GM19397 (cell line): ENCODE data around the gene LIPT2.

ENCODE experiments used
- ATAC-seq: cut with Tn5 transposase; IDR thresholded peaks from one replicate; pipeline ENCODE4 v1.9.1; 2021; ENCODE audit warnings: mild to moderate bottlenecking, moderate library complexity; ENCODE audit not compliant: unreplicated experiment

LIPT2 gene

DNA sequence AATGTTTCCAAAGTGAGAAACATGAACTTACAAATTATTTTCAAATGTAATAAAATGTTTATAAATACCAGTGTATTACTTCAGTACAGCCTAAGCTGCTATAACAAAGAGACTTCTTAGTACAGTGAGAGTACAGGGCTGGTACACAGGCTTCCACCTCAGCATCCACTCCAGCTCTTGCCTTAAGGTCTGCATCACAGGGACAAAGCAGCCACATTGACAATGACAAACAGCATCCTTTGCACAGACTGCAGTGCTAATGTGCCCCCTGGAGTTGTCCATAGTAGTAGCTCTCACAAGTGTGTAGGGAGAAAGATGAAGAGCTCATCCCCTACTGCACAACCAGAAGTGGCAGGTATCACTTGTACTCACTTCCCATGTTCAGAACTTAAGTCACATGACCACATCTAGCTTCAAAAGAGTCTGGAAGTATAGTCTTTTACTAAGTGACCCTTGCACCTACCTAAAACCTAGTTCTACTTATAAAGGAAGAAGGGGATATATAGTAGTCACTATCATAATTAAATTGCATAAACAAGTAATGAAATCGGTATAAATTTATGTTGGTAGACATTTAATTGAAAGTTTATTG, 10.7 kb upstream of the LIPT2 start:
- no peak for ATAC-seq

DNA sequence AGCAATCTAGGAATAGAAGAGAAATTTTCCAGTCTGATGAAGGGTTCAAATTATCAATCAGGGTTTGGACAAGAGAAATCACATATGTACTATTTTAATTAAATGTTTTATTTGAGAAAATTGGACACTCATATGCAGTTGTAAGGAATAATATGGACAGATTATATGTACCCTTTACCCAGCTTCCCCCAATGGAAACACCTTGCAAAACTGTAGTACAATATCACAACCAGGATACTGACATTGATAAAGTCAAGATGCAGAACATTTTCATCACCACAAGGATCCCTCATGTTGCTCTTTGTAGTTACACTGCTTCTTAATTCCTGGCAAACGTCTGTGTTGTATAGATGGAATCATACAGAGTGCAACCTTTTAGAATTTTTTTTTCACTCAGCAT, 1.4 kb upstream of the LIPT2 start:
- no peak for ATAC-seq

DNA sequence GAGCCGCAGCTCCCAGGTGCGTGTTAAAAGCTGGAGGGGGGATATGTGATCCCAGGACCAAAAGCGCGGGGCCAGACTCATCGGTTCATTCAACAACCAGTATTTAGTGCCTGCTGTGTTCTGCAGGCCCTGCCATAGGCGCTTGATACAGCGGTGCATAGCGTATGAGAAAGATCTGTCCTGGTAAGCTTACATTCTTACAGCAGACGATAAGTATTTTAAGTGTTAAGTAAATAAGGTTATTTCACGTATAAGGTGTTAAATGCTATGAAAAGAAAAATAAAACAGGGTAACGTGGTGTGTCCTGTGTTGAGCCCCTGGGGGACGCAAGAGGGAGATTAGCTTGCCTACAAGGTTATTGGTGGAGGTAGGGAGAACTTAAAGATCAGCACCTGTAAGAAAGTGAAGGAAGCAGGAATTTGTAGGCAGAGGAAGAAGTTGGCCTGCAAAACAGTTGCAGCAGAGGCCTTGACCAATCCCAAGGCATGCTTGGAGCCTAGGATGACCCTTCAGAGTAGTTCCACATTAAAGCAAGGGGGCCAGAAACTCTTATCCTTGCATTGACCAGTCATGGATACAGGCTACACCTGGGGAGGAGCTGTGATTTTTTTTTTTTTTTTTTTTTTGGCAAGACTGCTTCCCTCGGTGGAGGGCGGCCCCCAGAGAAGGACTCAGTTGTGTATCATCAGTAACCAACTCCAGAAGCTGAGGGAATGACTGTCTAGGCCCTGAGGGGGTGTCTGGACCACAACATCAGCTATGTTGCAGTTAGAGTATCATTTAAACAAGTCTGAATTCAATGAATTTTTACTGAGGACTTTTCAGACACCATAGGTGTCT, 487 bp upstream of the LIPT2 start:
- no peak for ATAC-seq

DNA sequence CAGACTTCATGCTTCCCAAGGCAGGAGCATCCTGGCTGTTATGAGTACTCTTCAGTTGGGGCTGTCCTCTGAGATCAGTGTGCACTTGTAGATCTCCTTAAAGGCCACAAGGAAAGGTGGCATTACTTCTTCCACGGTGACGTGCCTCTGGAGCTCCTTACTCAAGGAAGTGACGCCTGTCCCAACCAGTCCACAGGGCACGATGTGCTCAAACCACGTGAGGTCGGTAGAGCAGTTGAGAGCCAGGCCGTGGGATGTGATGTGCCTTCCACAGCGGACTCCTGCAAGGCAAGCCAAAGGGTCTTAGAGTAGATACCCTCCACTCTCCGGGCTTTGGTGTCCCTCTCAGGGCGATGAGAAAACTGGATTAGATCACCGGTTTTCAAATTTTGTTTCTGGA, 1.4 kb downstream of the LIPT2 start:
- ATAC-seq, result no peak

DNA sequence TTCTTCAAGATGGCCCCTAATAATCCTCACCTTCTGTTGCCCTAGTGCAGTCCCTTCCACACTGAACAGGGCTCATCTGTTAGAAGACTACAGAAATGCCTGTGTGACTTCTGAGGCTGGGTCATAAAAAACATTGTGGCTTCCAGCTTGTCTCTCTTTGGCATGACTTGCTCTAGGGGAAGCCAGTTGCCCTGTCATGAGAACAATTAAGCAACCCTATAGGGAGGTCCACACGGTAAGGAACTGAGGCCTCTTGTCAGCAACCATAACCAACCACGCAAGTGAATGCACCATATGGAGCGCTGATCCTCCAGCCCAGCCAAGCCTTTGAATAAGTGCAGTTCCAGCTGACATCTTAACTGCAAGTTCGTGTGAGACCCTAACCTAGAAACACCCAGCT, 2.6 kb downstream of the LIPT2 start:
- no peak for ATAC-seq

GRCh38 chr11:74487875-74488274, 5.6 kb downstream of the LIPT2 start:
- ATAC-seq, result no peak

DNA sequence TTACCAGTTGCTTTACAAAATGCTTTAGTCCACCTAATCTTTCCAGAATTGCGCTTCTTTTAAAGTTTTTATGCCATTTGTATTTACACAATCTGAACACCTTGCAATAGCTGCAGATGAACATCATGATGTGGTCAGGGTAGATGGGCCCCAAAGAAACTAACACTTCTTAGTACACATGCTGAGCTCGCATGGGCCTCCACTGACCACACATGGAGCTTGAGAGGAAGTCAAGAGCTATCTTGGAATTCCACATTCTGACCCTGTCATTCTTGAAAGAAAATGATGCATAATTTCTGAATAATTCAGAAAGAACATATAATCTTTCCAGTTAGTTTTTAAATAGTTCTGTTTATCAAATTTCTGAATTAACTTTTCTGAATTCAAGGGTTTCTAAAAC, 7.7 kb downstream of the LIPT2 start:
- ATAC-seq, result no peak

- no peak for ATAC-seq
Observed at GRCh38 chr11:74480688-74481417, 12.7 kb downstream of the LIPT2 start.

GRCh38 chr11:74479732-74480123, 13.8 kb downstream of the LIPT2 start:
- ATAC-seq, result no peak

DNA sequence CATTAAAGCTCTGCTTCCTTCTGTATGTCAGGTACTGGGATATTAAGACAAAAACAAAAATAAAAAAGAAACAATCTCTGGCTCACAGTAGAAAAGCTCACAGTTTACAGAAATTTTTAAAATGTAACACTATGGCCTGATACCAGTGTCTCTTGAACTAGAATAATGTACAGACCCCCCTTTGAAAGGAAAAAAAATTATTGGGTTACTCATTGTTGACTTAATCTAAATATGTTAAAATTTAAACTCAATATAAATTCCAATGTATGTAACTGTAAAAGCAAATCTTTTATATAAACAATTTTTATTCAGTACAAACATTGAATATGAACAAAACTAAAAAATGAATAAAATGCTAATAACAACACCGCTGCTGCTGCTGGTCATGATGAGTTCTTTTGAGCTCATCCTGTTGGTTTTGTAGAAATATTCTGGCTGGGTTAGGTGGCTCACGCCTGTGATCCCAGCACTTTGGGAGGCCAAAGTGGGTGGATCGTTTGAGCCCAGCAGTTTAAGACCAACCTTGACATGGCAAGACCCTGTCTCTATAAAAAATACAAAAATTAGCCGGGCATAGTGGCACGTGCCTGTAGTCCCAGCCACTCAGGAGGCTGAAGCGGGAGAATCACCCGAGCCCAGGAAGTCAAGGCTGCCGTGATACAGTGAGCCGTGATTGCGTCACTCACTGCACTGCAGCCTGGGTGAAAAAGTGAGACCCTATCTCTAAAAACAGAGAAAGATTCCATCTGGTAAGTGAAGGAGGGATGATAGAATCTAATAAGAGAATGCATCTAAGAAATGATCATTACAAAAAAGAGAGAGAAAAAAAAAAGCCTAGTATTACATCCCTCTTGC, 14.4 kb downstream of the LIPT2 start:
- no peak for ATAC-seq

GRCh38 chr11:74476536-74476935, 17.0 kb downstream of the LIPT2 start:
- ATAC-seq, result no peak

DNA sequence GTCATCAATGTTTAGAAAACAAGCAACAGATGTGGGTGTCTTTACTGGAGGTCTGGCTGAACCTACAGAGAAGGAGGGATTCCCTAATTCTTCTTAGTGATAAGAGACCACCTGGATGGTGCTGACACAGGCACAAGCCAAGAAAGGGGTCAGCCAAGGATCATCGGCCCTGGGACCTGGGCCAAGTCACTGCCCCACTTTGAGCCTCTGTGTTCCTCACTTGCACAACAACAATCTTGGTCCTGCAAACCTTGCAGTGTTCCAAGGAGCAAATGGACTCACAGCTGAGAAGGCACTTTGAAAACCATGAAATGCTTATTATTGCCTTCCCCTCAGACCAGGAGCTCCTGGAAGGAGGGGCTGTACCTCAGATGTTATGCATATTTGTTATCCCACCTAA, 19.2 kb downstream of the LIPT2 start:
- no peak for ATAC-seq

- no peak for ATAC-seq
Observed at GRCh38 chr11:74473382-74474173, 19.9 kb downstream of the LIPT2 start.

DNA sequence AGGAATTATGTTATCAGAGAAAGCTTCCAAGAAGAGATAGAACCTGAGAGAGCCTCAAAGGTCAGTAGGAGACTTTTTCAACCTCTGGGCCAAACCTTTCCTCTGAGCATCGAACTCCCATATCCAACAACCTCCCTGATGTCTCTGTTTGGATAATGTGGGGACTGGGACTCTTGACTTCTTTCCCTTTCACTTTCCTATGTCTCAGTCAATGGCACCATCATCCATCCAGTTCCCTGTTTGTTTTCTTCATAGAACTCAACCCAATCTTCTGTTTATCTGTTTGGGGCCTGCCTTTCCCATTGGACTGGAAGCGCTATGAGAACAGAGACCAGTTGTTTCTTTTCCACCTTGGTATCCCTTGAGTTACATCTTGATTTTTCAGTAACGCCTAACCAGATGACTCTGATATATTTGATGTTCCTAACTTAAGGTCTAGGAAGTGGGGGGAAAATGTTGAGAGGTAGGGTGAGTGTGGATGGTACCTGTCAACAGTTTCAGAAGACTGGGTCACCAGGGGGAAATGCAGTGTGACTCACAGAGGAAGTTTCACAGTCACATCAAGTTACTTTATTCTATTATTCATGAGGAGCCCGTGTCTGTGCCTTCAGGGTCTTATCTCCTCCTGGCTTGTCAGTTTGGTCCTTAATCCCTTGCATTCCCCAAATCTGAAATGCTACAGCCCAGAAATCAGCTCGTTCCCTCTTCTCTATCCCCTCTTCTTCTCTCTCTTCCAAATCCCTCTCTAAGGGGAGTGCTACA, 21.7 kb downstream of the LIPT2 start:
- ATAC-seq, result no peak

- ATAC-seq, result no peak
Observed at GRCh38 chr11:74471037-74471436, 22.5 kb downstream of the LIPT2 start.

DNA sequence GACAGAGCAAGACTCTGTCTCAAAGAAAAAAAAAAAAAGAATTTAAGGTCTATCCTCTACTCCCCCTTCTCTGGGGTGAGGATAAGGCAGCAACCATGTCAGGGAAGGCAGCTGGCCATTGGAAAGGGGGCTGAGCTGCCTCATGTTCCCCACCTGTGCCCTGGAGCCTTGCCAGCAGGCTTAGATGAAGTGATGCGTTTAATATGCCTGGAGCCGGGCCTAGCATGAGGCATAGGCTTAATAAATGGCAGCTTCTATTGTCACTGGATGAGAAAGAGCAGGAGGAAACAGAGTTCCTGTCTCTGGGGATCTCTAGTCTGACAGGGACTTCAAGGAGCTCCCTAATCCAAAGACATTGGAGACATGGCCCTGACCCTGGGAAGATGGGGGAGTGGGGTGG, 23.0 kb downstream of the LIPT2 start:
- ATAC-seq, result no peak

GRCh38 chr11:74468936-74469335, 24.6 kb downstream of the LIPT2 start:
- no peak for ATAC-seq

- ATAC-seq, result no peak
Observed at GRCh38 chr11:74468521-74468920, 25.0 kb downstream of the LIPT2 start.

DNA sequence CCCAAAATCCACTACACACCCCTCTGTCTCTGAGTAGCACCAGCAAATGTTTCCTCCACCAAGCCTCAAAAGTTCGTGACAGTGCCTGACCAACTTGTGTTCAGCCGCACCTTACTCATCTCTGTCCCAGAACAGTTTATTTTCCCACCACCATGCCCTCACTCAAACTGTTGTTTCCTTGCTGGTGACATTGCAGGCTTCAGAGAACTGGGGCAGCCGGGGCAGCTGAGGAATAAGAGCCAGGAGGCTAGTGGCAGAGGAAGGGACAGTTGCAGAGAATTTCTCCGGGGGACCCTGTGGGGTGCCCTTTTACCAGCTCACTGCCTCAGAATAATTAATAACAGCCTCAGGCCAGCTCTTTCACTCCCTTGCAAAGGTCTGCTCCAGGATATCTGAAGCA, 25.5 kb downstream of the LIPT2 start:
- ATAC-seq, result no peak
